GM23338 (cell line): ENCODE results near the gene ENOX2.

Experiments used
- EZH2phosphoT487 ChIP-seq: fragments of 200-600 bp; sonication (generic); IDR thresholded peaks from one replicate; pipeline ENCODE4 v1.8.1; 2018; ENCODE audit warnings: antibody characterized with exemption; ENCODE audit not compliant: unreplicated experiment
- TF ChIP-seq, protein P1 (sequence below), 2 experiments: fragments of 200-600 bp in 1 of 2; sonication (generic) in 1 of 2; conservative IDR thresholded peaks; 2 replicates each; pipeline versions ENCODE4 v1.5.1 to v1.6.1; 2016 to 2017; ENCODE audit warnings: antibody characterized with exemption in 2 of 2, low read depth in 2 of 2, mild to moderate bottlenecking in 2 of 2, moderate library complexity in 1 of 2

DNA sequence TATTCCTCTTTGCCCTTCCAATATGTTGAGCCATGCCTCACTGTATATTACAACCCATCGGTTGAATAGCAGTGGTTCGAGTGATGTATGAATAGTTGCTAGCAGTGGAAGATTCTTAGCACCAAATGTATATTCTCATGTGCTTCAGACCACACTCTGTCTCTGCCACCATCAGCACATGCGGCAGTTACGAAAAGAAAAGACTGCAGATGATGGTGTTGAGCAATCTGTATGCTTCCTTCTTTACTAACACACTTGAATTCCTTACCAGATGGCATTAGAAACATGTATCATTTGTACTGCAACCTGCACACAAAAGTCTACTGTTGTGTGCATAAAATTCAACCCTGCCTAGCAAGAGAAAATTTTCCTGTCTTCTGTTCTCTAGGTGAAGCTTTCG, 214.6 kb downstream of the ENOX2 start:
- TF ChIP-seq, protein P1, sequence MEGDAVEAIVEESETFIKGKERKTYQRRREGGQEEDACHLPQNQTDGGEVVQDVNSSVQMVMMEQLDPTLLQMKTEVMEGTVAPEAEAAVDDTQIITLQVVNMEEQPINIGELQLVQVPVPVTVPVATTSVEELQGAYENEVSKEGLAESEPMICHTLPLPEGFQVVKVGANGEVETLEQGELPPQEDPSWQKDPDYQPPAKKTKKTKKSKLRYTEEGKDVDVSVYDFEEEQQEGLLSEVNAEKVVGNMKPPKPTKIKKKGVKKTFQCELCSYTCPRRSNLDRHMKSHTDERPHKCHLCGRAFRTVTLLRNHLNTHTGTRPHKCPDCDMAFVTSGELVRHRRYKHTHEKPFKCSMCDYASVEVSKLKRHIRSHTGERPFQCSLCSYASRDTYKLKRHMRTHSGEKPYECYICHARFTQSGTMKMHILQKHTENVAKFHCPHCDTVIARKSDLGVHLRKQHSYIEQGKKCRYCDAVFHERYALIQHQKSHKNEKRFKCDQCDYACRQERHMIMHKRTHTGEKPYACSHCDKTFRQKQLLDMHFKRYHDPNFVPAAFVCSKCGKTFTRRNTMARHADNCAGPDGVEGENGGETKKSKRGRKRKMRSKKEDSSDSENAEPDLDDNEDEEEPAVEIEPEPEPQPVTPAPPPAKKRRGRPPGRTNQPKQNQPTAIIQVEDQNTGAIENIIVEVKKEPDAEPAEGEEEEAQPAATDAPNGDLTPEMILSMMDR (conservative IDR thresholded peaks at IDR 0.05; ENCODE audit: low read depth in 2 of 2), result no peak
- TF ChIP-seq EZH2phosphoT487, result no peak
